GM12892 (cell line): ENCODE results near the gene NEK4.

Experiments used
- POLR2A ChIP-seq: IDR thresholded peaks from 2 replicates; pipeline ENCODE4 v1.6.1; 2011; ENCODE audit warnings: low read depth, low read length, control low read depth
- POLR2AphosphoS5 ChIP-seq: IDR thresholded peaks from 2 replicates; pipeline ENCODE4 v1.6.1; 2011; ENCODE audit warnings: low read depth, low read length, control low read depth

DNA sequence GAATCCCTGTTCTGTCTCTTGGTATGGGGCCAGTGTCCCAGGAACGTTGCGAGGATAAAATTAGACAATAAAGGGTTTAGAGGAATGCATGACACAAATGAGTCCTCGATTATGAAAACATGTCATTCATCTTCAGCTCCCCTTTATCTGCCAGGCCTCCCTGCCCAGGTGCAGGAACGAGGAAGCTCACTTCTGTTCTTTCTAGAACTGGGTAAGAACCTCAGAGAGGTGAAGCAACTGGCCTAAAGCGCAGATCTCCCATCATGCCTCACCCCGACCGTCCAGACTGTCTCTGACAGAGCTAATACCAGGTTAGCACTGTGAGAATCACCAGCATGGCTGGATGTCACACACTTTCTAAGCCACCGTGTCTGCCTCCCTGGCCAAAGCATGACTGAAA is 5.1 kb upstream of the NEK4 start:
- TF ChIP-seq POLR2A (no peak), POLR2AphosphoS5 (no peak)
